ENCODE measurements around the gene MX2.

The MX2 gene

GRCh38 chr21:41449613-41450012 is 87.8 kb downstream of the MX2 start:
- Histone ChIP-seq H3K4me1 (ENCODE audit: control insufficient read depth, insufficient read depth, low read length) (no peaks in the 10 kb centered on the region), H3K27me3 (ENCODE audit: control insufficient read depth, insufficient read depth, low read length) (no peaks in the 10 kb centered on the region), H3K36me3 (ENCODE audit: control insufficient read depth, insufficient read depth, low read length) (no peaks in the 10 kb centered on the region), H3K9me3 (ENCODE audit: control insufficient read depth, insufficient read depth, low read length) (no peaks in the 10 kb centered on the region), H3K27ac (ENCODE audit: low read length) (no peak overlapping the region), H3K4me3 (ENCODE audit: low read length) (no peak overlapping the region)
- DNase-seq (ENCODE audit: low read depth, low spot score) = no peak
- WGBS (ENCODE audit: insufficient coverage, insufficient read length) = no CpG with 5 or more reads among the region's 5 CpGs

GRCh38 chr21:41451753-41452676 is 90.2 kb downstream of the MX2 start:
- no CpG with 5 or more reads among the region's 16 CpGs for WGBS (ENCODE audit: insufficient coverage, insufficient read length)
- no peaks in the 10 kb centered on the region for H3K36me3 ChIP-seq (ENCODE audit: control insufficient read depth, insufficient read depth, low read length)
- H3K27me3 ChIP-seq (ENCODE audit: control insufficient read depth, insufficient read depth, low read length) = no peaks in the 10 kb centered on the region
- no peaks in the 10 kb centered on the region for H3K9me3 ChIP-seq (ENCODE audit: control insufficient read depth, insufficient read depth, low read length)
- no peak for DNase-seq (ENCODE audit: low read depth, low spot score)
- H3K4me3 ChIP-seq (ENCODE audit: low read length) = no peak overlapping the region
- no peaks in the 10 kb centered on the region for H3K4me1 ChIP-seq (ENCODE audit: control insufficient read depth, insufficient read depth, low read length)
- no peak overlapping the region for H3K27ac ChIP-seq (ENCODE audit: low read length)

- Histone ChIP-seq H3K4me3 (ENCODE audit: low read length) (no peak overlapping the region), H3K9me3 (ENCODE audit: control insufficient read depth, insufficient read depth, low read length) (no peaks in the 10 kb centered on the region), H3K27me3 (ENCODE audit: control insufficient read depth, insufficient read depth, low read length) (no peaks in the 10 kb centered on the region), H3K4me1 (ENCODE audit: control insufficient read depth, insufficient read depth, low read length) (no peaks in the 10 kb centered on the region), H3K27ac (ENCODE audit: low read length) (no peak overlapping the region), H3K36me3 (ENCODE audit: control insufficient read depth, insufficient read depth, low read length) (no peaks in the 10 kb centered on the region)
- DNase-seq (ENCODE audit: low read depth, low spot score) = no peak
- no CpG with 5 or more reads among the region's 3 CpGs for WGBS (ENCODE audit: insufficient coverage, insufficient read length)
These were observed 91.4 kb downstream of the MX2 start for GRCh38 chr21:41453198-41453597.

- no CpG with 5 or more reads among the region's 3 CpGs for WGBS (ENCODE audit: insufficient coverage, insufficient read length)
- no peaks in the 10 kb centered on the region for H3K4me1 ChIP-seq (ENCODE audit: control insufficient read depth, insufficient read depth, low read length)
- no peak overlapping the region for H3K4me3 ChIP-seq (ENCODE audit: low read length)
- no peaks in the 10 kb centered on the region for H3K9me3 ChIP-seq (ENCODE audit: control insufficient read depth, insufficient read depth, low read length)
- H3K36me3 ChIP-seq (ENCODE audit: control insufficient read depth, insufficient read depth, low read length) = no peaks in the 10 kb centered on the region
- H3K27ac ChIP-seq (ENCODE audit: low read length) = no peak overlapping the region
- no peaks in the 10 kb centered on the region for H3K27me3 ChIP-seq (ENCODE audit: control insufficient read depth, insufficient read depth, low read length)
- no peak for DNase-seq (ENCODE audit: low read depth, low spot score)
These were observed 91.9 kb downstream of the MX2 start for GRCh38 chr21:41453761-41454160.

- Histone ChIP-seq H3K27me3 (ENCODE audit: control insufficient read depth, insufficient read depth, low read length) (no peaks in the 10 kb centered on the region), H3K36me3 (ENCODE audit: control insufficient read depth, insufficient read depth, low read length) (no peaks in the 10 kb centered on the region), H3K4me3 (ENCODE audit: low read length) (no peak overlapping the region), H3K4me1 (ENCODE audit: control insufficient read depth, insufficient read depth, low read length) (no peaks in the 10 kb centered on the region), H3K9me3 (ENCODE audit: control insufficient read depth, insufficient read depth, low read length) (no peaks in the 10 kb centered on the region), H3K27ac (ENCODE audit: low read length) (no peak overlapping the region)
- WGBS (ENCODE audit: insufficient coverage, insufficient read length) = no CpG with 5 or more reads among the region's 6 CpGs
- no peak for DNase-seq (ENCODE audit: low read depth, low spot score)
These were observed 96.3 kb downstream of the MX2 start for GRCh38 chr21:41458121-41458520.

GRCh38 chr21:41458559-41458958 is 96.7 kb downstream of the MX2 start:
- H3K9me3 ChIP-seq (ENCODE audit: control insufficient read depth, insufficient read depth, low read length) = no peaks in the 10 kb centered on the region
- DNase-seq (ENCODE audit: low read depth, low spot score) = no peak

More at GRCh38 chr21:41458559-41458958, 96.7 kb downstream of the MX2 start:
- H3K27me3 ChIP-seq (ENCODE audit: control insufficient read depth, insufficient read depth, low read length) = no peaks in the 10 kb centered on the region
- H3K4me1 ChIP-seq (ENCODE audit: control insufficient read depth, insufficient read depth, low read length) = no peaks in the 10 kb centered on the region
- H3K4me3 ChIP-seq (ENCODE audit: low read length) = no peak overlapping the region
- no CpG with 5 or more reads among the region's 22 CpGs for WGBS (ENCODE audit: insufficient coverage, insufficient read length)
- no peaks in the 10 kb centered on the region for H3K36me3 ChIP-seq (ENCODE audit: control insufficient read depth, insufficient read depth, low read length)
- H3K27ac ChIP-seq (ENCODE audit: low read length) = no peak overlapping the region
